ENCODE results near the gene TASOR. TPM values are rescaled to one million over a fixed set of nuclear protein-coding genes. Genes with fewer than 3 reads are reported as not detected.
"Not testable (repeated sequence)": the region's sequence is repeated elsewhere in the genome, so short reads cannot be mapped to it uniquely, and the experiment has no call there.

Gene TASOR
- total and polyA plus RNA-seq, 12 donors, result 9.2 to 31.8 (median 20.7) TPM

DNA sequence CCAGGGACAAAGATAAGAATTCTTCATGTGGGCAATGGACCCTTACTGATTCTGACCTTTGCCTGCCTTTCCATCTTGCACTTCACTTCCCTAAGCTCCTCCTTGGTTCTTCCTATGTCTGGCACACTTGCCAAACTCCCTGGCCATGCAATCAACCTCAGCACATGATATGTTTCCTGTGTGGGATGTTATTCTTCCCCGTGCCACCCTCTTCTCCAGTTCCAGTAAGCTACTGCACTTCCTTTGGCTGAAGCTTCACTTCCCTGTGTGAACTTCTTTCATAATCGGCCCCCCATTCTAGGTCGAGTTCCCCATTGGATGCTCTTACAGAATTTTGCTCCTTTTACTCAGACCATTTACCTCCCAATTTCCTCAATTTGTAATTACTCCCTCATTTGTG is 10.7 kb upstream of the TASOR start:
- WGBS, 2 donors, result 63 to 70% methylated on average over 3 of the region's 3 CpGs
- intact Hi-C loops (cut with DNase I), result no loop called here

DNA sequence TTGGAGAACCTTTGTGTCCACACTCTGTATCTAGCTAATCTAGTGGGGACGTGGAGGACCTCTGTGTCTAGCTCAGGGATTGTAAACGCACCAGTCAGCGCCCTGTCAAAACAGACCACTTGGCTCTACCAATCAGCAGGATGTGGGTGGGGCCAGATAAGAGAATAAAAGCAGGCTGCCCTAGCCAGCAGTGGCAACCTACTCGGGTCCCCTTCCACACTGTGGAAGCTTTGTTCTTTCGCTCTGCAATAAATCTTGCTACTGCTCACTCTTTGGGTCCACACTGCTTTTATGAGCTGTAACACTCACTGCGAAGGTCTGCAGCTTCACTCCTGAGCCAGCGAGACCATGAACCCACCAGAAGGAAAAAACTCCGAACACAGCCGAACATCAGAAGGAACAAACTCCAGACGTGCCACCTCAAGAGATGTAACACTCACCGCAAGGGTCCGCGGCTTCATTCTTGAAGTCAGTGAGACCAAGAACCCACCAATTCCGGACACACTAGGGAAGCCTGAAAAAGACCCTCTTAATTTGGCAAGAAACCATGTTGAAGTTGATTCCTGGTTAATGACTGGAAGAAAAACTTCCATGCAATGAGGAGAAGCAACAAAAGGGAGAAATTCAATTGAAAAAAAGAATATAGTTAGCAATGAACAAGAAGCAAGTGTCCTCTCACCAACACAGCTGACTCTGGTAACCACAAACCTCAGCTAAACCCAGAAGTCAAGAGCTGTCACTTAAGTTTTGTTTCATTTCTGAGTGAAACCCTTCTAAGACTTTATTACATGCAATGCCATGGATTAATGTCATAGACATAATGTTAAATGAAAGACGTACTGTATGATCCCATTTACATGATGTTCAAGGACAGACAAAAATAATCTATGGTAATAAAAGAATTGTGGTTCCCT is 9.7 kb upstream of the TASOR start:
- WGBS, 2 donors, result 77 to 85% methylated on average over 15 of the region's 15 CpGs
- Histone ChIP-seq H3K27ac (peak overlapping the region in 1 of 10 donors; percentile 76), H3K4me3 (peak overlapping the region in 1 of 10 donors; percentile 9), H3K4me1 (peaks cover 0 to 36% (median 0%) of the 10 kb centered on the region in 9 donors)
- ATAC-seq; H3K27me3 ChIP-seq; intact Hi-C loops (cut with DNase I); H3K36me3 ChIP-seq; H3K9me3 ChIP-seq; DNase-seq: not testable (repeated sequence)

More for the DNA sequence above, 10.7 kb upstream of the TASOR start:
- no peak overlapping the region for H3K4me3 ChIP-seq
- peak overlapping the region in 1 of 10 donors; percentile 76 for H3K27ac ChIP-seq
- H3K4me1 ChIP-seq, result peaks cover 0 to 36% (median 0%) of the 10 kb centered on the region in 9 donors
- no peaks in the 10 kb centered on the region for H3K27me3 ChIP-seq
- ATAC-seq, result peak; percentile 30 to 77 (median 72)
- DNase-seq, result no peak
- TF ChIP-seq, protein P1, sequence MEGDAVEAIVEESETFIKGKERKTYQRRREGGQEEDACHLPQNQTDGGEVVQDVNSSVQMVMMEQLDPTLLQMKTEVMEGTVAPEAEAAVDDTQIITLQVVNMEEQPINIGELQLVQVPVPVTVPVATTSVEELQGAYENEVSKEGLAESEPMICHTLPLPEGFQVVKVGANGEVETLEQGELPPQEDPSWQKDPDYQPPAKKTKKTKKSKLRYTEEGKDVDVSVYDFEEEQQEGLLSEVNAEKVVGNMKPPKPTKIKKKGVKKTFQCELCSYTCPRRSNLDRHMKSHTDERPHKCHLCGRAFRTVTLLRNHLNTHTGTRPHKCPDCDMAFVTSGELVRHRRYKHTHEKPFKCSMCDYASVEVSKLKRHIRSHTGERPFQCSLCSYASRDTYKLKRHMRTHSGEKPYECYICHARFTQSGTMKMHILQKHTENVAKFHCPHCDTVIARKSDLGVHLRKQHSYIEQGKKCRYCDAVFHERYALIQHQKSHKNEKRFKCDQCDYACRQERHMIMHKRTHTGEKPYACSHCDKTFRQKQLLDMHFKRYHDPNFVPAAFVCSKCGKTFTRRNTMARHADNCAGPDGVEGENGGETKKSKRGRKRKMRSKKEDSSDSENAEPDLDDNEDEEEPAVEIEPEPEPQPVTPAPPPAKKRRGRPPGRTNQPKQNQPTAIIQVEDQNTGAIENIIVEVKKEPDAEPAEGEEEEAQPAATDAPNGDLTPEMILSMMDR (IDR thresholded peaks at IDR 0.05), result no peak
- no peaks in the 10 kb centered on the region for H3K9me3 ChIP-seq
- H3K36me3 ChIP-seq, result no peaks in the 10 kb centered on the region

DNA sequence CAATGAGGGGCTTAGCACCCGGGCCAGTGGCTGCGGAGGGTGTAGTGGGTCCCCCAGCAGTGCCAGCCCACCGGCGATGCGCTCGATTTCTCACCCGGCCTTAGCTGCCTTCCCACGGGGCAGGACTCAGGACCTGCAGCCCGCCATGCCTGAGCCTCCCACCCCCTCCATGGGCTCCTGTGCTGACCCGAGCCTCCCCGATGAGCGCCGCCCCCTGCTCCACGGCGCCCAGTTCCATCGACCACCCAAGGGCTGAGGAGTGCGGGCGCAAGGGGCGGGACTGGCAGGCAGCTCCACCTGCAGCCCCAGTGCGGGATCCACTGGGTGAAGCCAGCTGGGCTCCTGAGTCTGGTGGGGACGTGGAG is 8.9 kb upstream of the TASOR start:
- H3K36me3 ChIP-seq; H3K27me3 ChIP-seq; DNase-seq; ATAC-seq; H3K9me3 ChIP-seq; H3K27ac ChIP-seq; intact Hi-C loops (cut with DNase I); H3K4me3 ChIP-seq: not testable (repeated sequence)
- H3K4me1 ChIP-seq, result peaks cover 0 to 36% (median 0%) of the 10 kb centered on the region in 9 donors
- WGBS, 2 donors, result 96 to 97% methylated on average over 20 of the region's 21 CpGs

DNA sequence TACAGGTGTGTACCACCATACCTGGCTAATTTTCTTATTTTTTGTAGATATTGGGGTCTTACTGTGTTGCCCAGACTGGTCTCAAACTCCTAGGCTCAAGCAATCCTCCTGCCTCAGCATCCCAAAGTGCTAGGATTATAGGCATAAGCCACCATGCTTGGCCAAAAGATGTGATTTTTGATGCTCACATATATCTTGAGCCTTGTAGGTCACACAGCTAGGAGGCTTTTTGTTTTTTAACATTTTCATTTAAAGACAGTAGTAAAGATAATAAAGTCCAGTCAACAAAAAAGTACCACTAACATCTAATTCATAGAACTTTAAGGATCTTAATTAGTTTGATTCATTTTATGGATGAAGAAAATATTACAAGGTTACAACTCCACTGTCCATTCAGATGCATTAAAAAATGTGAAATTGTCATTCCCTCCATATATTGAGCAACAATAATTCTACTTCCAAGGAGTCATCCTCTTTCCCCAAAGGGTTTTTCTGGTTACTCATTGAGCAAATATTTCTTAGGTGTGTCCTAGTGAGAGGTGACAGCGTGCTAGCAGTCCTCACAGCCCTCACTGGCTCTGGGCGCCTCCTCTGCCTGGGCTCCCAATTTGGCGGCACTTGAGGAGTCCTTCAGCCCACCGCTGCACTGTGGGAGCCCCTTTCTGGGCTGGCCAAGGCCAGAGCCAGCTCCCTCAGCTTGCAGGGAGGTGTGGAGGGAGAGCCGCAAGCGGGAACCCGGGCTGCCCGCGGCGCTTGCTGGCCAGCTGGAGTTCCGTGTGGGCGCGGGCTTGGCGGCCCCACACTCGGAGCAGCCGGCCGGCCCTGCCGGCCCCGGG is 8.3 kb upstream of the TASOR start:
- DNase-seq (no peak), ATAC-seq (no peak)
- Histone ChIP-seq H3K36me3 (no peaks in the 10 kb centered on the region), H3K4me1 (peaks cover 0 to 31% (median 0%) of the 10 kb centered on the region in 9 donors), H3K4me3 (no peak overlapping the region), H3K27ac (no peak overlapping the region), H3K9me3 (no peaks in the 10 kb centered on the region), H3K27me3 (no peaks in the 10 kb centered on the region)
- TF ChIP-seq, protein P1 (IDR thresholded peaks at IDR 0.05), result no peak
- intact Hi-C loops (cut with DNase I), result no loop called here
- 97 to 98% methylated on average over 19 of the region's 19 CpGs for WGBS, 2 donors

DNA sequence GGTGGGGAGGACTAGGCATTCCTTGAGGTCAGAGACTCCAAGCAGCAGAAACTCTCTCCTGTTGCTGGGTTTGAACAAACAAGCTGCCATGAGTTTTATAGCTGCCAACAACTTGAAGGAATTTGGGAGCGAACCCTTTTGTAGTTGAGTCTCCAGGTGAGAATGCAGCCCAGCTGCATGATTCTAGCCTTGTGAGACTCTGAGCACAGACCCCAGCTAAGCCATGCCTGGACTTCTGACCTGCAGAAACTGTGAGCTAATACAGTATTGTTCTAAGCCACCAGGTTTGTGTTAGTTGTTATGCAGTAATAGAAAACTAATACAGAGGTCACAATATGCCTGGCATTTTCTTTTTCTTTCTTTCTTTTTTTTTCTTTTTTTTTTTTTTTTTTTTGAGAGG is 6.2 kb upstream of the TASOR start:
- no peak for ATAC-seq
- H3K4me3 ChIP-seq, result no peak overlapping the region
- intact Hi-C loops (cut with DNase I), result no loop called here
- WGBS, 2 donors, result 96 to 97% methylated on average over 1 of the region's 1 CpG
- TF ChIP-seq, protein P1 (IDR thresholded peaks at IDR 0.05), result no peak
- no peak for DNase-seq
- H3K36me3 ChIP-seq, result no peaks in the 10 kb centered on the region
- H3K27ac ChIP-seq, result no peak overlapping the region
- H3K27me3 ChIP-seq, result no peaks in the 10 kb centered on the region
- peaks cover 0 to 12% (median 0%) of the 10 kb centered on the region in 9 donors for H3K4me1 ChIP-seq
- H3K9me3 ChIP-seq, result peaks cover 0 to under 1% (median 0%) of the 10 kb centered on the region in 11 donors

All from heart right ventricle (tissue), 16 donors.